Inflammatory macrophage treated with lipopolysaccharide for 1 hour (primary cell): ENCODE data around the gene BTN3A1.
A peak's percentile ranks its signal among the peaks of the same experiment; 100 is the strongest.
"Not testable (repeated sequence)": the region's sequence is repeated elsewhere in the genome, so short reads cannot be mapped to it uniquely, and the experiment has no call there.

Experiments used
- DNase-seq, 2 donors: peaks; one replicate each; pipeline ENCODE4 v3.0.0-alpha.2; 2020 to 2022

Gene BTN3A1

GRCh38 chr6:26415036-26415614 is 13.1 kb downstream of the BTN3A1 start:
- no peak for DNase-seq

GRCh38 chr6:26415791-26416190 is 13.7 kb downstream of the BTN3A1 start:
- DNase-seq = no peak

GRCh38 chr6:26416288-26416687 is 14.2 kb downstream of the BTN3A1 start:
- no peak for DNase-seq

GRCh38 chr6:26418077-26418476 is 16.0 kb downstream of the BTN3A1 start:
- DNase-seq = not testable (repeated sequence)

GRCh38 chr6:26418795-26419194 is 16.7 kb downstream of the BTN3A1 start:
- not testable (repeated sequence) for DNase-seq

GRCh38 chr6:26420688-26421171 is 18.7 kb downstream of the BTN3A1 start:
- DNase-seq = peak; percentile 20 to 29

- DNase-seq = peak; percentile 82 to 85
Measured at GRCh38 chr6:26421259-26422144, 19.4 kb downstream of the BTN3A1 start.

GRCh38 chr6:26422329-26422728 is 20.3 kb downstream of the BTN3A1 start:
- DNase-seq = no peak

GRCh38 chr6:26426691-26427450 is 24.8 kb downstream of the BTN3A1 start:
- DNase-seq = no peak

- DNase-seq = no peak
Measured at GRCh38 chr6:26427451-26427809, 25.4 kb downstream of the BTN3A1 start.

GRCh38 chr6:26428206-26428605 is 26.1 kb downstream of the BTN3A1 start:
- DNase-seq = no peak

GRCh38 chr6:26430787-26431186 is 28.7 kb downstream of the BTN3A1 start:
- no peak for DNase-seq

- peak; percentile 7 to 46 for DNase-seq
Measured at GRCh38 chr6:26431258-26432172, 29.4 kb downstream of the BTN3A1 start.

GRCh38 chr6:26432627-26433201 is 30.6 kb downstream of the BTN3A1 start:
- DNase-seq = peak; percentile 45 to 78

GRCh38 chr6:26433680-26434079 is 31.6 kb downstream of the BTN3A1 start:
- not testable (repeated sequence) for DNase-seq

GRCh38 chr6:26436018-26436417 is 33.9 kb downstream of the BTN3A1 start:
- no peak for DNase-seq

GRCh38 chr6:26437550-26437949 is 35.5 kb downstream of the BTN3A1 start:
- no peak for DNase-seq

GRCh38 chr6:26438000-26438399 is 35.9 kb downstream of the BTN3A1 start:
- DNase-seq = no peak

- DNase-seq = no peak
Measured at GRCh38 chr6:26439151-26440125, 37.4 kb downstream of the BTN3A1 start.

- DNase-seq = peak in 1 of 2 donors; percentile 16
Measured at GRCh38 chr6:26440977-26441358, 38.9 kb downstream of the BTN3A1 start.

- no peak for DNase-seq
Measured at GRCh38 chr6:26441977-26442376, 39.9 kb downstream of the BTN3A1 start.
